ENCODE data around the gene HARS2.

DNA sequence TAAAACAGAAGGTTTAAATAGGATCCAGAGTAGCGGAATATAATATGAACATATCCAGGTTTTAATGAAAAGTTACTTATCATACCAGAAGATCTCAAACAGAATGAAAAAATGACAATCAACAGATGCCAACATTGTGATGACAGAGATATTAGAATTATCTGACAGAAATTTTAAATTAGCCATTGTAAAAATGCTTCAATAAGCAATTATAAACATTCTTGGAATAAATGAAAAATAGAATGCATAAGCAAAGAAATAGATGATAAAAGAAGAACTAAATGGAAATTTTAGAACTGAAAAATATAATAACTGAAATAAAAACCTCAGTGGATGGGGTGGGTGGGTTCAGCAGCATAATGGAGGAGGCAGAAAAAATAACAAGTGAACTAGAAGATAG lies 46.2 kb downstream of the HARS2 start:
- TF ChIP-seq, protein P1, sequence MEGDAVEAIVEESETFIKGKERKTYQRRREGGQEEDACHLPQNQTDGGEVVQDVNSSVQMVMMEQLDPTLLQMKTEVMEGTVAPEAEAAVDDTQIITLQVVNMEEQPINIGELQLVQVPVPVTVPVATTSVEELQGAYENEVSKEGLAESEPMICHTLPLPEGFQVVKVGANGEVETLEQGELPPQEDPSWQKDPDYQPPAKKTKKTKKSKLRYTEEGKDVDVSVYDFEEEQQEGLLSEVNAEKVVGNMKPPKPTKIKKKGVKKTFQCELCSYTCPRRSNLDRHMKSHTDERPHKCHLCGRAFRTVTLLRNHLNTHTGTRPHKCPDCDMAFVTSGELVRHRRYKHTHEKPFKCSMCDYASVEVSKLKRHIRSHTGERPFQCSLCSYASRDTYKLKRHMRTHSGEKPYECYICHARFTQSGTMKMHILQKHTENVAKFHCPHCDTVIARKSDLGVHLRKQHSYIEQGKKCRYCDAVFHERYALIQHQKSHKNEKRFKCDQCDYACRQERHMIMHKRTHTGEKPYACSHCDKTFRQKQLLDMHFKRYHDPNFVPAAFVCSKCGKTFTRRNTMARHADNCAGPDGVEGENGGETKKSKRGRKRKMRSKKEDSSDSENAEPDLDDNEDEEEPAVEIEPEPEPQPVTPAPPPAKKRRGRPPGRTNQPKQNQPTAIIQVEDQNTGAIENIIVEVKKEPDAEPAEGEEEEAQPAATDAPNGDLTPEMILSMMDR (IDR thresholded peaks at IDR 0.05 in 4 of 5, conservative IDR thresholded peaks at IDR 0.05 in 1 of 5) = no peak
- no peak for TF ChIP-seq POLR2A (IDR thresholded peaks at IDR 0.05)
